Breast epithelium (tissue), 3 donors: ENCODE data around the gene PRDM13.

Source experiments
- CTCF ChIP-seq, 3 donors: fragments of 450-650 bp; IDR thresholded peaks; one replicate each; pipeline ENCODE4 v1.5.1; 2016 to 2017; ENCODE audit warnings: antibody characterized with exemption in 3 of 3, mild to moderate bottlenecking in 3 of 3, moderate library complexity in 3 of 3
- POLR2A ChIP-seq: fragments of 450-650 bp; IDR thresholded peaks from one replicate; pipeline ENCODE4 v1.6.1; 2016; ENCODE audit warnings: antibody characterized with exemption, mild to moderate bottlenecking, moderate library complexity
- POLR2AphosphoS5 ChIP-seq, 3 donors: sonication (generic); formaldehyde crosslinking; IDR thresholded peaks; one replicate each; pipeline ENCODE4 v1.6.1; 2017; ENCODE audit warnings: antibody characterized with exemption in 3 of 3

GRCh38 chr6:99608059-99608885 lies 1.6 kb downstream of the PRDM13 start:
- no peak for TF ChIP-seq POLR2AphosphoS5 (IDR thresholded peaks at IDR 0.05)
- no peak for TF ChIP-seq POLR2A
- no peak for TF ChIP-seq CTCF (IDR thresholded peaks at IDR 0.05)
